Esophagus squamous epithelium (tissue), 4 donors: ENCODE results near the gene ZNF628.

Experiments
- POLR2A ChIP-seq, 4 donors: fragments of 450-650 bp; IDR thresholded peaks; one replicate each; pipeline ENCODE4 v1.6.1; 2017; ENCODE audit warnings: antibody characterized with exemption in 4 of 4, mild to moderate bottlenecking in 4 of 4, moderate library complexity in 3 of 4
- TF ChIP-seq, protein P1 (sequence below), 6 experiments: fragments of 450-650 bp in 4 of 6; fragments of 200-600 bp in 2 of 6; sonication (generic) in 2 of 6; IDR thresholded peaks; one replicate each; pipeline ENCODE4 v1.5.1; 2016 to 2019; ENCODE audit warnings: antibody characterized with exemption in 6 of 6, mild to moderate bottlenecking in 4 of 6, moderate library complexity in 4 of 6

DNA sequence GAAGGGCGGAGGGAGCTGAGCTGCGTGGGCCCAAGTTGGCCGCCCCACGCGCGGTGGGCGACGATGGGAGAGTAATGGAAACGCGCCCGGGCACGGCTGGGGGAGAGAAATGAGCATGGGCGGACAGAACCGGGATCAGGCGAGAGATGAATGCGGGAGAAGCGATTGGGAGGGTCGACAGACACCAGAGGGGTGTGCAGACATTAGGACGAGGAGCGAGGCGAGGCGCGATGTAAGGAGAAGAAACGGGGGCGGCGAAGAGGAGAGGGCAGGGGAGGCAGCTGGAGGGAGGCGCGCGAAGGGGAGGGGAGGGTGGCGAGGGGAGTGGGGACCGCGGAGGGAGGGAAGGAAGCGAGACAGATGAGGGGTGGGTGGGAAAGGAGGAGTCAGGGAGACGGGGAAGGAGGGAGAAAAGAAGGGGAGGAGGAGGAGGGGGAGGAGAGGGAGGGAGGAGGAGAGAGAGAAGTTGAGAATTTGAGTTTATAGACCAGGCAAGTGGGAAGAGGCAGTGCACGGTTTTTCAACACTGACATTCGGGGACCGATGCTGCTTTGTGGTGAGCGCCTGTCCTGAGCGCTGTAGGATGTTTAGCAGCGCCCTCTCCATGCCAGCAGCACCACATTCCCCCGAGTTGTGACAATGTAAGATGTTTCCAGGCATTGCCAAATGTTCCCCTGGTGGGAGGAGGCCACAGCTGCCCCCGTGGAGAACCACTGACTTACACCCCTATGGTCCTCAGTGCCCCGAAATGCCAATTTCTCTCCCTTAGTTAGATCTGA, 33.2 kb upstream of the ZNF628 start, which contains the start of gene SHISA7:
- TF ChIP-seq, protein P1, sequence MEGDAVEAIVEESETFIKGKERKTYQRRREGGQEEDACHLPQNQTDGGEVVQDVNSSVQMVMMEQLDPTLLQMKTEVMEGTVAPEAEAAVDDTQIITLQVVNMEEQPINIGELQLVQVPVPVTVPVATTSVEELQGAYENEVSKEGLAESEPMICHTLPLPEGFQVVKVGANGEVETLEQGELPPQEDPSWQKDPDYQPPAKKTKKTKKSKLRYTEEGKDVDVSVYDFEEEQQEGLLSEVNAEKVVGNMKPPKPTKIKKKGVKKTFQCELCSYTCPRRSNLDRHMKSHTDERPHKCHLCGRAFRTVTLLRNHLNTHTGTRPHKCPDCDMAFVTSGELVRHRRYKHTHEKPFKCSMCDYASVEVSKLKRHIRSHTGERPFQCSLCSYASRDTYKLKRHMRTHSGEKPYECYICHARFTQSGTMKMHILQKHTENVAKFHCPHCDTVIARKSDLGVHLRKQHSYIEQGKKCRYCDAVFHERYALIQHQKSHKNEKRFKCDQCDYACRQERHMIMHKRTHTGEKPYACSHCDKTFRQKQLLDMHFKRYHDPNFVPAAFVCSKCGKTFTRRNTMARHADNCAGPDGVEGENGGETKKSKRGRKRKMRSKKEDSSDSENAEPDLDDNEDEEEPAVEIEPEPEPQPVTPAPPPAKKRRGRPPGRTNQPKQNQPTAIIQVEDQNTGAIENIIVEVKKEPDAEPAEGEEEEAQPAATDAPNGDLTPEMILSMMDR (IDR thresholded peaks at IDR 0.05) = no peak
- TF ChIP-seq POLR2A (IDR thresholded peaks at IDR 0.05) = no peak
